Measurements from ENCODE around the gene DDX60. TPM values are rescaled to one million over a fixed set of nuclear protein-coding genes. Genes with fewer than 3 reads are reported as not detected.

Gene DDX60
- total RNA-seq, 2 donors from 2014 or later, result 16.2 to 38.0 TPM

DNA sequence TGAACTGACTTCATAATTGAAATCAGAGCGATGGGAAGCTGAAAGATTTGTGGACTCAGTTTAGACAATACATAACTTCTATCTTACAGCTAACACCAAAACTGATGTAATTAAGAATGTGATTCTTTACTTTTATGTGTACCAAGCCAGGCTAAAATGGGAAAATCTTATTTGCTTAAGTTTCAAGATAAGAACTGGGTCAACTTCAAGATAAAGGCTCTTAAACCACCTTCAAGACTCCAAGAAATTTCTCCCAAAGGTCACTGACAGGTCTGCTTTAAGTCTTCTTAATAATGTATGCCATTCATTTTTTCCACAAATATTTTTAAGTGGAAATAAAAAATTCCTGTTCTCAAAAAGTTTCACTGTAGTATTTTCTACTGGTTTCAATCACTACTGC is 55.5 kb downstream of the DDX60 start:
- peaks cover 7% of the 10 kb centered on the region for H3K36me3 ChIP-seq
- H3K4me1 ChIP-seq (ENCODE audit: control insufficient read depth in 1 of 2, low read depth in 2 of 2), result peaks cover 7 to 9% of the 10 kb centered on the region in 2 donors
- H3K4me3 ChIP-seq, result no peak overlapping the region
- DNase-seq (ENCODE audit: low spot score) (no peak), ATAC-seq (ENCODE audit: insufficient number of reproducible peaks, low FRiP score, low read depth) (no peak)
- TF ChIP-seq, protein P1, sequence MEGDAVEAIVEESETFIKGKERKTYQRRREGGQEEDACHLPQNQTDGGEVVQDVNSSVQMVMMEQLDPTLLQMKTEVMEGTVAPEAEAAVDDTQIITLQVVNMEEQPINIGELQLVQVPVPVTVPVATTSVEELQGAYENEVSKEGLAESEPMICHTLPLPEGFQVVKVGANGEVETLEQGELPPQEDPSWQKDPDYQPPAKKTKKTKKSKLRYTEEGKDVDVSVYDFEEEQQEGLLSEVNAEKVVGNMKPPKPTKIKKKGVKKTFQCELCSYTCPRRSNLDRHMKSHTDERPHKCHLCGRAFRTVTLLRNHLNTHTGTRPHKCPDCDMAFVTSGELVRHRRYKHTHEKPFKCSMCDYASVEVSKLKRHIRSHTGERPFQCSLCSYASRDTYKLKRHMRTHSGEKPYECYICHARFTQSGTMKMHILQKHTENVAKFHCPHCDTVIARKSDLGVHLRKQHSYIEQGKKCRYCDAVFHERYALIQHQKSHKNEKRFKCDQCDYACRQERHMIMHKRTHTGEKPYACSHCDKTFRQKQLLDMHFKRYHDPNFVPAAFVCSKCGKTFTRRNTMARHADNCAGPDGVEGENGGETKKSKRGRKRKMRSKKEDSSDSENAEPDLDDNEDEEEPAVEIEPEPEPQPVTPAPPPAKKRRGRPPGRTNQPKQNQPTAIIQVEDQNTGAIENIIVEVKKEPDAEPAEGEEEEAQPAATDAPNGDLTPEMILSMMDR (IDR thresholded peaks at IDR 0.05), result no peak
- no peaks in the 10 kb centered on the region for H3K27me3 ChIP-seq (replicated peaks; ENCODE audit: insufficient read depth)
- no peaks in the 10 kb centered on the region for H3K9me3 ChIP-seq
- H3K27ac ChIP-seq, result no peak overlapping the region

DNA sequence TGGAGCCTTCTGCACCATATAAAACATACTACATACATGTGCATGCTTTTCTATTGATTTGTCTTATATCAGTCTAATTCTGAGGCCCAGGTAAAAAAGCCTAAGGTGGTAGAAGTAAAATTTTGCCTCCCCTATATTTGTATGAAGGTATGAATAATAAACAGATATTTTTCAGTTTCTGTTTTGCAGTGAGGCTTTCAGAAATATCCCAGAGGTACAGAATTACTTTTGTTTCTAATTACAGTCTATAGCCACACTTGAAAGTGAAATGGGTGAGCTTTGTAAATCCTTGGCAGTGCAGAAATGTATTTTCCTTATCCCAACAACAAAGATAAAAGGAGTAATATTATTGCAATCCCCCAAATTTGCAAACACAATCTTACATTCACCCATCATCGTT is 59.5 kb downstream of the DDX60 start:
- H3K4me1 ChIP-seq (ENCODE audit: control insufficient read depth in 1 of 2, low read depth in 2 of 2), result no peaks in the 10 kb centered on the region
- TF ChIP-seq, protein P1 (IDR thresholded peaks at IDR 0.05), result no peak
- no peak overlapping the region for H3K4me3 ChIP-seq
- H3K36me3 ChIP-seq, result peaks cover 10% of the 10 kb centered on the region
- no peaks in the 10 kb centered on the region for H3K9me3 ChIP-seq
- H3K27me3 ChIP-seq (replicated peaks; ENCODE audit: insufficient read depth), result no peaks in the 10 kb centered on the region
- ATAC-seq (ENCODE audit: insufficient number of reproducible peaks, low FRiP score, low read depth) (no peak), DNase-seq (ENCODE audit: low spot score) (no peak)
- H3K27ac ChIP-seq, result no peak overlapping the region

DNA sequence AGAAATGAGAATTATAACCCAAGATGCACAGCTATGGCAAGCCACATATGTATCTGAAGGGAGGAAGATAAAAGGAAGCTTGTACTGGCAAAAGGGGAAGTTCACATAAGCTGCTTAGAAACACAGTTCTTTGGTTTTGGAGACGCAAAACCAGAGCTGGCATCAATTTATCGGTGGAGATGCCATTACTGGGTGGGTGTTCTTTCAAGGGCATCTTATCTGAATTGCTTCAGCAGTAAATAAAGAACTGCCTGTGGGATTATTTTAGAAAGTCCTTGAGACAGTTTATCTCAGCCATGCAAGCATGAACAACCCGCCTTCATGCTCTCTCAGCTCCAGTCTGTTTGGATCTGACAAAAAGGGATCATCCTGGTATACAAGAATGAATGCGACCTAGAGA is 60.8 kb downstream of the DDX60 start:
- no peak overlapping the region for H3K4me3 ChIP-seq
- no peaks in the 10 kb centered on the region for H3K9me3 ChIP-seq
- no peaks in the 10 kb centered on the region for H3K4me1 ChIP-seq (ENCODE audit: control insufficient read depth in 1 of 2, low read depth in 2 of 2)
- peaks cover 10% of the 10 kb centered on the region for H3K36me3 ChIP-seq
- DNase-seq (ENCODE audit: low spot score) (no peak), ATAC-seq (ENCODE audit: insufficient number of reproducible peaks, low FRiP score, low read depth) (no peak)
- TF ChIP-seq, protein P1 (IDR thresholded peaks at IDR 0.05), result no peak
- no peak overlapping the region for H3K27ac ChIP-seq
- no peaks in the 10 kb centered on the region for H3K27me3 ChIP-seq (replicated peaks; ENCODE audit: insufficient read depth)

GRCh38 chr4:168248176-168248710 is 70.3 kb downstream of the DDX60 start:
- peaks cover 20% of the 10 kb centered on the region for H3K36me3 ChIP-seq
- no peaks in the 10 kb centered on the region for H3K9me3 ChIP-seq
- DNase-seq (ENCODE audit: low spot score), result no peak
- ATAC-seq (ENCODE audit: insufficient number of reproducible peaks, low FRiP score, low read depth), result no peak
- no peaks in the 10 kb centered on the region for H3K4me1 ChIP-seq (ENCODE audit: control insufficient read depth in 1 of 2, low read depth in 2 of 2)
- H3K4me3 ChIP-seq, result no peak overlapping the region
- TF ChIP-seq, protein P1 (IDR thresholded peaks at IDR 0.05), result no peak
- H3K27me3 ChIP-seq (replicated peaks; ENCODE audit: insufficient read depth), result no peaks in the 10 kb centered on the region
- no peak overlapping the region for H3K27ac ChIP-seq

DNA sequence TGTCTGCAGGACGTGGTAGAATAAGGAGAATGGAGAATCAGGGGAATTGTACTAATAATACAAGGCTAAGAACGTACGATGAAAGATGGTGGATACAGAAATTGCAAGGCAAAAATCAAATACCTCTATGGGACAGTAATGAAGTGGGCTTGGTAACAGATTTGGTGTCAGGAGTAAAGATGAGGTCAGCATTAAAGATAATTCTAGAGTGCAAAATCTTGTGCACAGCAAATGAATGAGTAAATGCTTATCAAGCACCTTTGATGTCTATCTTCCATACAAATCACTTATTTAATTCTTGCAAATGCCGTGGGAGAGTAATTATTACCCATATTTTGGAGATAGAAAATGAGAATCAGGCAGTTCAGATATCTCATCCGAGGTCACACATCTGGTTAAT is 70.9 kb downstream of the DDX60 start:
- TF ChIP-seq, protein P1 (IDR thresholded peaks at IDR 0.05), result no peak

More for the DNA sequence above, 70.9 kb downstream of the DDX60 start:
- ATAC-seq (ENCODE audit: insufficient number of reproducible peaks, low FRiP score, low read depth), result no peak
- H3K4me3 ChIP-seq, result no peak overlapping the region
- no peaks in the 10 kb centered on the region for H3K4me1 ChIP-seq (ENCODE audit: control insufficient read depth in 1 of 2, low read depth in 2 of 2)
- no peak overlapping the region for H3K27ac ChIP-seq
- H3K9me3 ChIP-seq, result no peaks in the 10 kb centered on the region
- no peak for DNase-seq (ENCODE audit: low spot score)
- no peaks in the 10 kb centered on the region for H3K27me3 ChIP-seq (replicated peaks; ENCODE audit: insufficient read depth)
- peaks cover 20% of the 10 kb centered on the region for H3K36me3 ChIP-seq

Data from thoracic aorta (tissue), 2 donors.